GM19193 (cell line): ENCODE data around the gene JPH3.

Experiments
- POLR2A ChIP-seq: IDR thresholded peaks from 4 replicates; pipeline ENCODE4 v1.6.1; 2011; ENCODE audit not compliant: insufficient read depth, insufficient read length; ENCODE audit errors: extremely low read depth

JPH3 gene

GRCh38 chr16:87696726-87697125 is 94.4 kb downstream of the JPH3 start:
- no peak for TF ChIP-seq POLR2A

- TF ChIP-seq POLR2A = no peak
Observed at GRCh38 chr16:87697256-87697655, 94.9 kb downstream of the JPH3 start.

GRCh38 chr16:87697792-87698191 is 95.5 kb downstream of the JPH3 start:
- no peak for TF ChIP-seq POLR2A

- TF ChIP-seq POLR2A = no peak
Observed at GRCh38 chr16:87698241-87698640, 95.9 kb downstream of the JPH3 start.

- TF ChIP-seq POLR2A = no peak
Observed at GRCh38 chr16:87698676-87699199, 96.4 kb downstream of the JPH3 start.

- TF ChIP-seq POLR2A = no peak
Observed at GRCh38 chr16:87700406-87701077, 98.2 kb downstream of the JPH3 start.

GRCh38 chr16:87701078-87701460 is 98.8 kb downstream of the JPH3 start:
- TF ChIP-seq POLR2A = peak; percentile 5

GRCh38 chr16:87701505-87701921 is 99.2 kb downstream of the JPH3 start:
- TF ChIP-seq POLR2A = no peak

GRCh38 chr16:87702325-87702811 is 100.1 kb downstream of the JPH3 start:
- no peak for TF ChIP-seq POLR2A

- no peak for TF ChIP-seq POLR2A
Observed at GRCh38 chr16:87703071-87703470, 100.8 kb downstream of the JPH3 start.

GRCh38 chr16:87703835-87704375 is 101.6 kb downstream of the JPH3 start:
- TF ChIP-seq POLR2A = no peak

GRCh38 chr16:87704754-87705353 is 102.5 kb downstream of the JPH3 start:
- TF ChIP-seq POLR2A = no peak

- no peak for TF ChIP-seq POLR2A
Observed at GRCh38 chr16:87705771-87706277, 103.5 kb downstream of the JPH3 start.

GRCh38 chr16:87706278-87707000 is 104.1 kb downstream of the JPH3 start:
- TF ChIP-seq POLR2A = no peak

- TF ChIP-seq POLR2A = no peak
Observed at GRCh38 chr16:87707097-87707496, 104.8 kb downstream of the JPH3 start.
